Karpas-422 (cell line): ENCODE results near the gene TWIST1. TPM values are rescaled to one million over a fixed set of nuclear protein-coding genes. Genes with fewer than 3 reads are reported as not detected.

ENCODE experiments used
- DNase-seq: peaks from one replicate; pipeline ENCODE4 v3.0.0-alpha.2; 2015
- H2AFZ ChIP-seq: fragments of 200-600 bp; sonication (generic); 2 replicates; pipeline ENCODE4 v1.6.1; 2014; ENCODE audit warnings: antibody characterized with exemption, low read length, mixed read lengths
- H3K27ac ChIP-seq: fragments of 200-600 bp; sonication (generic); 2 replicates; pipeline ENCODE4 v1.5.1; 2014; ENCODE audit warnings: mild to moderate bottlenecking, low read length, moderate library complexity
- H3K27me3 ChIP-seq: fragments of 200-600 bp; sonication (generic); 2 replicates; pipeline ENCODE4 v1.6.1; 2014; ENCODE audit warnings: low read length, mixed read lengths
- H3K36me3 ChIP-seq: fragments of 200-600 bp; sonication (generic); 2 replicates; pipeline ENCODE4 v1.6.1; 2014; ENCODE audit warnings: low read length, mixed read lengths; ENCODE audit not compliant: insufficient read depth
- H3K4me1 ChIP-seq: fragments of 200-600 bp; sonication (generic); 2 replicates; pipeline ENCODE4 v1.6.1; 2014; ENCODE audit warnings: mild to moderate bottlenecking, low read length, mixed read lengths
- H3K4me2 ChIP-seq: fragments of 200-600 bp; sonication (generic); 2 replicates; pipeline ENCODE4 v1.6.1; 2014; ENCODE audit warnings: low read length, low read depth, mild to moderate bottlenecking; ENCODE audit not compliant: poor library complexity, severe bottlenecking
- H3K4me3 ChIP-seq: fragments of 200-600 bp; sonication (generic); 2 replicates; pipeline ENCODE4 v1.5.1; 2014; ENCODE audit warnings: mild to moderate bottlenecking, antibody characterized with exemption, low read length, mixed read lengths
- H3K79me2 ChIP-seq: fragments of 200-600 bp; sonication (generic); 2 replicates; pipeline ENCODE4 v1.6.1; 2014; ENCODE audit warnings: mild to moderate bottlenecking, low read length, mixed read lengths
- H3K9ac ChIP-seq: fragments of 200-600 bp; sonication (generic); 2 replicates; pipeline ENCODE4 v1.6.0; 2014; ENCODE audit warnings: low read length
- H3K9me2 ChIP-seq: fragments of 200-600 bp; sonication (generic), shearing (Covaris generic); replicated peaks from 2 replicates; pipeline ENCODE4 v1.6.0; 2014; ENCODE audit warnings: mild to moderate bottlenecking, low read length, moderate library complexity; ENCODE audit not compliant: insufficient read depth
- H3K9me3 ChIP-seq: fragments of 300-700, 200-600 bp; sonication (generic); 2 replicates; pipeline ENCODE4 v1.6.1; 2014; ENCODE audit warnings: low read length, mixed read lengths
- H4K20me1 ChIP-seq: fragments of 200-600 bp; sonication (generic); 2 replicates; pipeline ENCODE4 v1.6.1; 2014; ENCODE audit warnings: mild to moderate bottlenecking, antibody characterized with exemption, low read length, low read depth; ENCODE audit not compliant: insufficient read depth
- total RNA-seq: library from RNA; depleted of rRNA; stranded (reverse); fragments of >200 nt; shearing (Covaris generic); gene quantifications from 2 replicates; pipeline ENCODE4 v1.2.3, GENCODE V29; 2014; ENCODE audit warnings: low replicate concordance

Gene TWIST1
- total RNA-seq, 1 experiment from 2014 or later, result not detected

GRCh38 chr7:19102884-19103283, 14.6 kb downstream of the TWIST1 start:
- Histone ChIP-seq H3K27me3 (no peaks in the 10 kb centered on the region), H4K20me1 (no peaks in the 10 kb centered on the region), H3K4me3 (no peak overlapping the region), H3K9me3 (no peaks in the 10 kb centered on the region), H3K4me1 (no peaks in the 10 kb centered on the region), H3K79me2 (no peaks in the 10 kb centered on the region), H3K36me3 (no peaks in the 10 kb centered on the region), H2AFZ (no peak overlapping the region), H3K9ac (no peak overlapping the region), H3K4me2 (no peak overlapping the region), H3K27ac (no peak overlapping the region), H3K9me2 (no peaks in the 10 kb centered on the region)
- no peak for DNase-seq

DNA sequence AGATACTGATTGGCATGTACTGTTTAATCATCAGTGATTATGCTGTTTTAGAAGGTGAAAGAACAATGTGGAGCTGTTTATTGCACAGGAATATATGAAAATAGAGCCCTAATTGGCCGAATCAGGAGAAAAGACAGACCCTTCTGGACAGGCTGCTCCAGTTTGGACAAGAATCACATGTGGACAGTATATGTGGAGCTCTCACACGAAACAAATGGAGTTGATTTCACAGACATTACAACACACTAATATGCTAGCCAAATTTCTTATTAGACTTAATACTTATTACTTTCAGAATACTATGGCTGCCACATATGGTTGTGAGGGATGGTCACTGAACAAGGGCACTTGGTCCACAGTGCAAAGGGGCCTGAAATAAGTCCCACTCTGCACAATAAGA, 15.5 kb downstream of the TWIST1 start:
- Histone ChIP-seq H3K4me2 (no peak overlapping the region), H3K9ac (no peak overlapping the region), H3K9me3 (no peaks in the 10 kb centered on the region), H2AFZ (no peak overlapping the region), H3K27ac (no peak overlapping the region), H4K20me1 (no peaks in the 10 kb centered on the region), H3K9me2 (no peaks in the 10 kb centered on the region), H3K27me3 (no peaks in the 10 kb centered on the region), H3K4me1 (no peaks in the 10 kb centered on the region), H3K4me3 (no peak overlapping the region), H3K79me2 (no peaks in the 10 kb centered on the region), H3K36me3 (no peaks in the 10 kb centered on the region)
- no peak for DNase-seq

DNA sequence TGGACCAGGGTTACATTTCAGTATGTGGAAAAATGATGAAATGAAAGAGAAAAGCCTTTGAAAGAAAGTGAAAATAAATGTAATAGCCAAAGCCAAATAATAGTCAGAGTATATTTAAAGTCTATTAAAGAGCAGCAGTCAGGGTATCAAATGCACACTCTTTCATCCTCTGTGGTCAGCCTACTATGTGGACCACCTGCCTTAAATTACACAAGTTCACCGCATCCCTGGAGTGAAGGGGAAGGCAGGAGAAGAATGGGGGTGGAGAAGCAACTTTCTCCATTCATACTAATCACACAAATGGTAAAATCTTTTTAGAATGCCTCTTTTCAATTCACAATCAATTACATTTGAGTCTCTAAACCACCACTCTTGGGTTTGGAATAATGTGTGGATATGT, 16.0 kb downstream of the TWIST1 start:
- H3K36me3 ChIP-seq, result no peaks in the 10 kb centered on the region
- no peaks in the 10 kb centered on the region for H3K79me2 ChIP-seq
- H3K27me3 ChIP-seq, result no peaks in the 10 kb centered on the region
- H3K4me3 ChIP-seq, result no peak overlapping the region
- H3K9ac ChIP-seq, result no peak overlapping the region
- no peaks in the 10 kb centered on the region for H3K4me1 ChIP-seq
- no peaks in the 10 kb centered on the region for H4K20me1 ChIP-seq
- no peaks in the 10 kb centered on the region for H3K9me3 ChIP-seq
- H3K4me2 ChIP-seq, result no peak overlapping the region
- no peak for DNase-seq
- no peaks in the 10 kb centered on the region for H3K9me2 ChIP-seq
- H2AFZ ChIP-seq, result no peak overlapping the region
- H3K27ac ChIP-seq, result no peak overlapping the region

GRCh38 chr7:19099924-19100323, 17.5 kb downstream of the TWIST1 start:
- no peaks in the 10 kb centered on the region for H3K9me3 ChIP-seq
- H3K27ac ChIP-seq, result no peak overlapping the region
- H3K4me3 ChIP-seq, result no peak overlapping the region
- no peaks in the 10 kb centered on the region for H3K79me2 ChIP-seq
- H2AFZ ChIP-seq, result no peak overlapping the region
- no peaks in the 10 kb centered on the region for H3K27me3 ChIP-seq
- no peak overlapping the region for H3K9ac ChIP-seq
- no peaks in the 10 kb centered on the region for H3K36me3 ChIP-seq
- no peaks in the 10 kb centered on the region for H3K4me1 ChIP-seq
- no peaks in the 10 kb centered on the region for H4K20me1 ChIP-seq
- no peaks in the 10 kb centered on the region for H3K9me2 ChIP-seq
- no peak for DNase-seq
- no peak overlapping the region for H3K4me2 ChIP-seq

DNA sequence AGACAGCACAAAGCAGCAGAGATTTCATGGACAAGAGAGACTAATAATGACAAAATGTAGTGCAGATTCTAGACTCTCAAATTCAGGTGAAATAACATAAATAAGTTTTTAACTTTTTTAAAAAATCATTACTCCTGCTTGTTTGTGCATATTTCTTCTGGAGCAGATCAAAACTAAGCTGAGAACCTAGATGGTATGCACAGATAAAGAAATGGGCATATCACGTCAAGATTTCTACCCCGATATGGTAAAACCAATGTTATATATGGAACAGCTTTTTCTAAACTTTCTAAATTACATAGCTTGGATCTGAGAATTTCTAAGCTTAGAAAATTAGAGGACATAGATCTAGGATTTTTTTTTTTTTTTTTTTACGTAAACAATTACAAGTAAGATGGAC, 18.2 kb downstream of the TWIST1 start:
- H3K9ac ChIP-seq, result no peak overlapping the region
- no peaks in the 10 kb centered on the region for H3K9me3 ChIP-seq
- no peaks in the 10 kb centered on the region for H3K4me1 ChIP-seq
- no peak for DNase-seq
- H3K27ac ChIP-seq, result no peak overlapping the region
- H3K4me3 ChIP-seq, result no peak overlapping the region
- H3K9me2 ChIP-seq, result no peaks in the 10 kb centered on the region
- H3K36me3 ChIP-seq, result no peaks in the 10 kb centered on the region
- no peak overlapping the region for H3K4me2 ChIP-seq
- H2AFZ ChIP-seq, result no peak overlapping the region
- H3K79me2 ChIP-seq, result no peaks in the 10 kb centered on the region
- no peaks in the 10 kb centered on the region for H3K27me3 ChIP-seq
- no peaks in the 10 kb centered on the region for H4K20me1 ChIP-seq

DNA sequence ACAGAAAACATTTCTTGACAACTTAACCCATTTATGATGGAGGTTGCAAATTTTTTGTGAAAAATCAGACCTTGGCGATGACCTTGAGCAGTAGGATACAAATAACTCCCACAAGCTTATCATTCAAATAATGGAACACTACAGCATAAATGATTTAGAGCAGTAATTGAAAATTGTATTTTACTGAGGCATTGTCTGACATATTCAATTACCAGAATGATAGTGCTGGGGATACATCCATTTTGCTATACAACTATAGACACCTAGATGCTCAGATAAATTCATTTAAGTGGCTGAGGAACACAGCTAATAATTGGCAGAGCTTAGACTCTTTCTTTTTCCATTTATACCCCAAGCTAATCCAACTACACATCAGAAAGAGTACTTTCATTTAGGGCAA, 18.9 kb downstream of the TWIST1 start:
- Histone ChIP-seq H3K79me2 (no peaks in the 10 kb centered on the region), H3K27ac (no peak overlapping the region), H3K9ac (no peak overlapping the region), H3K27me3 (no peaks in the 10 kb centered on the region), H4K20me1 (no peaks in the 10 kb centered on the region), H3K4me2 (no peak overlapping the region), H3K9me2 (no peaks in the 10 kb centered on the region), H2AFZ (no peak overlapping the region), H3K9me3 (no peaks in the 10 kb centered on the region), H3K36me3 (no peaks in the 10 kb centered on the region), H3K4me1 (no peaks in the 10 kb centered on the region), H3K4me3 (no peak overlapping the region)
- no peak for DNase-seq

DNA sequence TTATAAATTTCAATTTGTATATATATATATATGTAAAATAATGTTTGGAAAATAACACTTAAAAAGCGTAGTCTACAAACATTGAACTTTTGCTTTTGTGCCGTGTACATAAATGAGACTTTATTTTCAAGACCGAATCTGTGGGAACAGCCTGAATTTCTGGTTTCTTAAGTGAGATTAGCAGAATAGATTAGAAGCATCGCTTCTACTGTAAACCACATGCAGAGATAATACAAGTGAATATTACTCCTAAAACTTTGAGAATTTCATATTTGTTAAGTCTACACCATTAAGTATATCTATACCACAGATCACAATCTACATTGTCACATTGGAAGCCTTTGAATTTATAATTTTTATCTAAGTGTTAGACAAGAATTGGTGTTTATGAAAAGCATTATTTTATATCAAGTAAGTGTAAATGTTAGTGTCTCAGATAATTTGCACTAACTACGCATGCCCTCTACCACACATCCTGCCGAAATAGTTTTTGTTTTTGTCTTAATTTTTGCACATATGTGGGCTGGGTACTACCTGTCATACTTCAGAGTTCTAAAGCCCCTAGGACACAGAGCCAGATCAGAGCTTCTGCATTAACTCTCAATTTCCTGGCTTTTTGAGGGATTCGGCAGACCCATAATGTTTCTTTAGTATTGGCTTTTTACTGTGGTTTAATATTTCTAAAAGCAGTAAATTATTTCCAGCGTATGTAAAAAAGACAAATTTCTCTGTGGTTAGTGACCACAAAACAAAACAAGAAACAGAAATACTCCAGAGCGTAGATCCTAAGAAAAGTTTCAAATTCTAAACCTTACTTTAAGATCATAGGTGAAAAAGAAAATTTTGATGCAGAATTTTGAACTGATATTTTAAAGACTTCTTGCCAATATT, 20.0 kb downstream of the TWIST1 start:
- no peaks in the 10 kb centered on the region for H3K36me3 ChIP-seq
- no peak overlapping the region for H3K9ac ChIP-seq
- H2AFZ ChIP-seq, result no peak overlapping the region
- no peak overlapping the region for H3K4me2 ChIP-seq
- no peaks in the 10 kb centered on the region for H3K9me2 ChIP-seq
- H3K27ac ChIP-seq, result no peak overlapping the region
- DNase-seq, result no peak
- H3K4me3 ChIP-seq, result no peak overlapping the region
- no peaks in the 10 kb centered on the region for H3K9me3 ChIP-seq
- H3K79me2 ChIP-seq, result no peaks in the 10 kb centered on the region
- no peaks in the 10 kb centered on the region for H3K4me1 ChIP-seq
- no peaks in the 10 kb centered on the region for H3K27me3 ChIP-seq
- no peaks in the 10 kb centered on the region for H4K20me1 ChIP-seq

GRCh38 chr7:19095353-19095860, 22.0 kb downstream of the TWIST1 start:
- H4K20me1 ChIP-seq, result no peaks in the 10 kb centered on the region

More at GRCh38 chr7:19095353-19095860, 22.0 kb downstream of the TWIST1 start:
- no peak overlapping the region for H3K9ac ChIP-seq
- H3K27ac ChIP-seq, result no peak overlapping the region
- H3K4me1 ChIP-seq, result no peaks in the 10 kb centered on the region
- no peaks in the 10 kb centered on the region for H3K79me2 ChIP-seq
- H3K4me2 ChIP-seq, result no peak overlapping the region
- DNase-seq, result no peak
- H3K9me2 ChIP-seq, result no peaks in the 10 kb centered on the region
- H2AFZ ChIP-seq, result no peak overlapping the region
- no peaks in the 10 kb centered on the region for H3K36me3 ChIP-seq
- no peaks in the 10 kb centered on the region for H3K9me3 ChIP-seq
- H3K4me3 ChIP-seq, result no peak overlapping the region
- H3K27me3 ChIP-seq, result no peaks in the 10 kb centered on the region
